ELR (cell line): ENCODE results near the gene GGT1.
A peak's percentile ranks its signal among the peaks of the same experiment; 100 is the strongest.
"Not testable (repeated sequence)": the region's sequence is repeated elsewhere in the genome, so short reads cannot be mapped to it uniquely, and the experiment has no call there.

Experiments used
- DNase-seq: peaks from one replicate; pipeline ENCODE4 v3.0.0-alpha.2; 2015; ENCODE audit warnings: low read depth

Gene GGT1

DNA sequence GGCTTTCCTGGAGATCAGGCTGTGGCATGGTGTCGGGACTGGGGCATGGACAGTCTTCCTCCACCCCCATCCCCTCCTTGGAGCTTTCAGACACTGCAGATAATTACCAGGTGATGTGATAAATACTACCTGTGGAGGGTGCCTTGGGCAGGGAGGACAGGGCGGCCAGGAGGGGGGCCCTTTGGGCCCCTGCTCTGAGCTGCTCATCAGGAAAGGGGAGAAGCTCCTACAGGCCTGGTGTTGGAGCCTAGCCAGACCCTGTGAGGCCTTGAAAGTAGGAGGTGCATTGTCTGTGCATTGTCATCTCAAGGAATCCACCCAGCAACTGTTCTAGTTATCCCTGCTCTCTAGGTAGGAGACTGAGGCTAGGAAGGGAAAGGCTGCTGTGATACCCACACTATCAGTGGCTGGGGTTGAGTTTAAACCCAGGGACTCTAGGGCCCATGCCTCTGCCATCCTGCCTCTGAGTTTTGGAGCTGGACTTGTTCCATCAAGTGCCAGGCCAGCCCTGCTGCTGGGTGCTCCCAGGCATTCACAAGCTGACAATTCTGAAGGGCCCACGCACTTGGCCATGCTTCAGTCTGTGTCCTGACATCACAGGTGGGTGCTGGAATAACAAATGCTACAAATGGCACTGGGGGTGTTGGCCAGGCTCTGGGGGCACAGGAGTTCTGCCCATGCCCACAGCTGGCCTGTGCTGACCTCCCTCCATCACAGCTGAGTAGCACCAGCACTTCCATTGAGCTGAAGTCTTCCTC is 2.9 kb upstream of the GGT1 start:
- DNase-seq, result not testable (repeated sequence)

DNA sequence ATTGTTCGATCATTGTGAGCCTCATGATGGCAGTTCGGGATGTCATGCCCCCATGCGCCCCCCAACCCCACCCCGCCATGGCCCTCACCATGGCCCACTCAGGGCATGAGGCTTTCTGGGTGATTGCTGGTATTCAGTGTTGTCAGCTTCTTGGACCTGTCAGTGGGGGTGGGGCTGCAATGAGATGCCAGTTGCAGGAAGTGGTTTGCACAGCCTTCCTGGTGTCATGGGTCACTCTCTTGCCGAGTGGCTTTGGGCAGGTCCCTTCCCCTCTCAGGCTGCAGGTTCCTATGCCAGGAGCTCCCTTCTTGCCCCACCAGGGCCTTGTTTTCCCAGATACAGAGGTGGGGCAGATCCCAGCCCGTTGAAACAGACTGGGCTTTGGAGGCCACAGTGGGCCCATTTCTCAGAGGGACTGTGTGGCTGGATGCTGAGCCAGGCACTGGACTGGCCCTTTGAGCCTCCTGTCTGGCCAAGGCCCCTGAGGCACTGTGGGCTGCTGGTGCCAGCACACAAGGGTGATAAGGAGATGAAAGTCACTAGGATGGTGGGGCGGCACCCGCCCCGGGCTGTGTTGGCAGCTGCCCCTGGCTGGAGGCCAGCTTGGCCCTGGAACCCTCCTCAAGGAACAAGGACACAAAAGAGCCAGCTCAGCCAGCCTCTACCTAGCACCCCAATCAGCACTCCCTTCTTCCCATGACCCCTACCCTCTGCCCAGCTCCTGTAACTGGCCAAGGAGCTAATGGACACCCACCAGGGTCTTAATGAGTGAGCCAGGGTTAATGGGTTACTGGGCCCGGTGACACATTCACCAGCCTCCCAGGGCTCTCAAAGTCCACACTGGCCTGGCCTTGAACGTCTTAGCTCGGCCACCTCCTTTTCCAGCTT is 1.5 kb upstream of the GGT1 start:
- no peak for DNase-seq

DNA sequence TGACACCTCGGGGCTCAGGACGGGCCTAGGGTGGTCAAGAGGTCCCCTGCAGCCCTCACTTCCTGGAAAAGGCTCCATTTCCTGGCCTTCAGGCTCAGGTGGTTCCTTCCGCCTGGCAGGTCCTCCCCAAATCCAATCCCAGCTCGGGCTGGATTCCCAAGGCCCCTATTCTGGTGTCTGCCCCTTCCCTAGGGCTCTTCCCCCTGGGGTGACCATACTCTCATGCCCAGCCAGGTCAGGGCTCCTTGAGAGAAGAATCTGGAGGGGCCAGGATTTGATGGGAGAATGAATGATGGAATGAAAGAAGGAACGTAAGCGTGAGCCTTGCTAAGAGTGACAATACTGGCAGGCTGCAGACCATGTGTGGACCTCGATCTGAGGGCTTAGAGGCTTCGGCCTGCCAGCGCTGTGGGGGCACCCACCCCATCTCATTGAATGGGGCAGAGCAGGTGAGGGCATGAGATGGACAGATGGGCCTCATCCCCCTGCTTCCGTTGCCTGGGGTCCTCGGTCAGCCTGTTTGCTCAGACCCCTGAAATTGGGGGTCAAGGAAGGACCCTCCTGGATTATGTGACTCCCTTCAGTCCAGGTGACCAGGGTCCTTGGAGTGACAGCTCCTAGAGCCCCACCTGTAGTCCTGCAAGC is 766 bp upstream of the GGT1 start:
- DNase-seq, result not testable (repeated sequence)

DNA sequence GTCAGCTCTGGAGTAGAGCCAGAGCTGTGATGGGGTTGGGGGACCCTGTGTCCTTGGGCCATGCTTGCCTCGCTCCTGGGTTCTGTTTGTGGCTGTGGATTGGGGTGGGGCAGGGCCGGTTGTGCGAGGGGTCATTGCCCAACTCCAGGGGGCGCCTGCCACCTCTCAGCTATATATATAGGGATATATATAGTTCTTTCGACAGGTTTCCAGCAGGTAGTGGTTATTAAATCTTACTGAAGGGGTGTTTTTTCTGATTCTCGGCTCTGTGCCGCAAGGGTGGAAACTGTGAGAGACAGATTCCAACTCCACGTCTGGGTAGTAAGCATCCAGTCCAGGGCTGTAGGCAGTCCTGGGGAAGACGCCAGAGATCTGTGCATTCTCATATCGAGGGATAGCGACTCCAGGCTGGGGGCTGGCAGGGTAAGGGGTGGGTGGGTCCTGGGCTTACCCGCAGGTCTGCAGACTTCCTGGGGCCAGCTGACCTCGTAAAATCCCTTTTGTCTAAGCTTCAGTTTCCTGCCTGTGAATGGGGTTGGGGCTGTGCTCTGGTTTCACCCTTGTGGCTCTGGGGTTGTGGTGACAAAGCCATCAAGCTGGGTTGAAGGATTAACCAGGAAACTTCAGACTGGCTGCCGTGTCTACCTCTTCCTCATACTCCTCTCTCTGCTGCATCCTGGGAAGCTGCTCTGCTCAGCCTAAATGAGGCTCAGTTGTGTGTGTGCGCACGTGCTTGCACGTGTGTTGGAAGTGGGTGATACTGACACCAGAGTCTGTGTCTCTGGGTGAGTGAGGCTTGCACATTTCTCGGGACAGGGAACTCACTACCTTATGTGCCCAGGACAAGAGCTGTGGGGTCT is 1.0 kb downstream of the GGT1 start:
- DNase-seq, result not testable (repeated sequence)

DNA sequence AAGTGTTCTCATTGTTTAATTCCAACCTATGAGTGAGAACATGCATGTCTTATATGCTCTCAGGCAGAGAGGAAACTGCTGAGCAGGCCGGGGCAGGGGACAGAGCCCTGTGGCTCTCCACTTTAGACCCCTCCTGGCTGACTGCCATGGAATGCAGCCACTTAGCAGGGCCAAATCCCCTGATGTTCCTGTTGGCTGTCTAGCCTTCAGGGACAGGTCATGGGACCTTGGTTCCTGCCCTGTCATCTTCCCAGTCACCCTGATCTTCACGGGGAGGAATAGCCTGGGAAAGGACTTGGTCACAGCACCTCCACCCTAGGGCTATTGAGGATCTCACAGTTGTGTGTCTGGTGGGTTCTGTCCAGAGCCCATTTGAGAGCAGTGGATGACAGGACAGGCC is 3.3 kb downstream of the GGT1 start:
- DNase-seq, result not testable (repeated sequence)

DNA sequence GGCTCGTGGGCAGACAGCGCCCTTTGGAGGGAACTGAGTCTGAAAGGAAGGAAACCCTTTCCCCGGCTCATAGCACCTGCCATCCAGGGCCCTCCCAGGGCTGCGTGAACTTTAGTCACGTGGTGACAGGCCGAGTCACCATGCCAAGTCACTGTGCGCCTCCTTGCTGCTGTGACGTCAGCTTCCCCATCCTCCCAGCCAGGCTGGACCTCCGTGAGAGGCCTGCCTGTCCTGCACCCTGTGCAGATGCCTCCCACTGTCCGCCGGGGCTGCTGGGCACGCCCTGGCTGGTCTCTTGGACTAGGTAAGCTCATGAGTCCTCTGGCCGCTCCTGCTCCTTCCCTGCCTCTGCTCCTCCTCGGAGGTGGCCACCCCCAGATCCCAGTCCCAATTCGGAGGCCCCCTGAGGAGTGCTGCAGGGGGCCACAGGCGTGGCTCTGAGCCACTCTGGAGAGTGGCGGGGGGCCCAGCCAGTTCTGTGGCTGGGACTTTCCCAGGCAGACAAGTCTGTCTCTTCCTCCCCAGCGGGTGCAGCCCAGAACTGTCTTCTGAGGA is 4.5 kb downstream of the GGT1 start:
- peak; percentile 64 for DNase-seq

DNA sequence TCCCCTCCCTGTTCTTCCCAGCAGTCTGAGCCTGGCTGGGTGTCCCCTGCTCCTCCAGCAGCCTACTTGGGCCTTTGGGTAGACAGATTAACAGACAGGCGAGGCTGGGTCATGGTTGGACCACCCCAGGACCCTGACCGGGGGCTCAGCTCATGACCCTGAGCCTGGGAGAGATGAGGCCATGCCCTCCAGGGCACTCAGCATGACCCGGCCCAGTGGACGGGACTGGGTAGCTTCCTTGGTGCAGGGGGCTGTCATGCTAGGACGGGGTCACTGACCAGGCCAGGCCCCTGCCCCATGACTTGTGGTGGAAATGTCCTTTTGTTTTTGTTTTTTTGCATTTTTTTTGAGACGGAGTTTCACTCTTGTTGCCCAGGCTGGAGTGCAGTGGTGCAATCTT is 5.3 kb downstream of the GGT1 start:
- not testable (repeated sequence) for DNase-seq

DNA sequence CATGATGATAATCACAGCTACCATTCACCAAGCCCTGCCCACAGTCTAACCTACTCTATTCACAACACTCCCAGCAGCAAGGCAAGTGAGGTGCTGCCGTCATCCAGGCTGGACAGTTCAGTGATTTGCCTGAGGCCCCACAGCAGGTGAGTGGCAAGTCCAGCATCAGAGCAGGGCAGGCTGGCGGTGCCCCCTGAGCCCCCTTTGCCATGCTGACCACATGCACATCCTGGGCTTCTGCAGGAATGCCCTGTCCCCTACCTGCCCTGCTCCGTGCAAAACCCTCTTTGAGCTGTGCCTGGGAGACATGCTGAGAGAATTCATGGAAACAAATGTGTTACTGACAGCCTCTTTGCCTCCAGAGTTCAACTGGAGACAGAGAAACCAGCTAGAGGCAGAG is 6.9 kb downstream of the GGT1 start:
- not testable (repeated sequence) for DNase-seq

DNA sequence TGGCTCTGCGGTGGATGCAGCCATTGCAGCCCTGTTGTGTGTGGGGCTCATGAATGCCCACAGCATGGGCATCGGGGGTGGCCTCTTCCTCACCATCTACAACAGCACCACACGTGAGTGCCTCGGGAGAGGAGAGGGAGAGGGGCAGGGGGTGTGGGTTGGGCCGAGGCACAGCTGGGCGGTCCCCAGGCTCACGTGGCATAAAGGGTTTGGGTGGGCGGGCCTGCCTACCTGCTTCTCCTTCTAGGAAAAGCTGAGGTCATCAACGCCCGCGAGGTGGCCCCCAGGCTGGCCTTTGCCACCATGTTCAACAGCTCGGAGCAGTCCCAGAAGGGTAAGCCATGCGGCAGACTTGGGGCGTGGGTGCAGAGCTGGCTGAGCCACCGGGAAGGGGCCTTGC is 11.8 kb downstream of the GGT1 start:
- not testable (repeated sequence) for DNase-seq

DNA sequence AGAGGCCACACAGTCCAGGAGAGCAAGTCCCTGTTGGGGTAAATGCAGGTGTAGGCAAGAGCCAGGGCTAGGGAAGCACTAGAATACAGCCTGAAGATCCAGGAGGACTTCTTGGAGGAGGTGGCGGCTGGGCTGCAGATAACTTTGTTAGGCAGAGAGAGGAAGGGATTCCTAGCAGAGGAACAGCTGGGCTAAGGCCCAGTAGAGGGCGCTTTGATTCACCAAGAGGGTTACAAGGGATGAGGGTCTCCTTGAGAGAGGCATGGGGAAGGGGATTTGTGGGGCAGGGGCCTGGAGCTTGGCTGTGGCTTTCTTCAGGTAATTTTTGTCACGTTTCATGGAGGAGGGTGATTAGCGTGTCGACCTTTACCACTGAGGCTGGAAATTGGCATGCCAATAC is 18.3 kb downstream of the GGT1 start:
- not testable (repeated sequence) for DNase-seq

DNA sequence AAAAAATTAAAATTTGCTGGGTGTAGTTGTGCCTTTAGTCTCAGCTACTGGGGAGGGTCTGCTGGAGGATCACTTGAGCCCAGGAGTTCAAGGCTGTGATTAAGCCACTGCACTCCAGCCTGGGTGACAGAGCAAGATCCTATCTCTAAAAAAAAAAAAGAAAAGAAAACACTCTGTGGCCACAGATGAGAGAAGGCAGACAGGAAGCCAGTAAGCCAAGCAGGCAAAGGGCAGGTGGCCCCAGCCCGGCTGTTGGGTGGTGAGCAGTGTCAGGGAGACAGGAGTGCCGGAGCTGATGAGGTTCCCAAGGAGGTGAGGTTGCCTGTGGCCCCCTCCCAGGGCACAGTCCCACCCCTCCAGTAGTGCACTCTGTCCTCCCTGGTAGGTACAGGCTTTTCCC is 19.6 kb downstream of the GGT1 start:
- not testable (repeated sequence) for DNase-seq

DNA sequence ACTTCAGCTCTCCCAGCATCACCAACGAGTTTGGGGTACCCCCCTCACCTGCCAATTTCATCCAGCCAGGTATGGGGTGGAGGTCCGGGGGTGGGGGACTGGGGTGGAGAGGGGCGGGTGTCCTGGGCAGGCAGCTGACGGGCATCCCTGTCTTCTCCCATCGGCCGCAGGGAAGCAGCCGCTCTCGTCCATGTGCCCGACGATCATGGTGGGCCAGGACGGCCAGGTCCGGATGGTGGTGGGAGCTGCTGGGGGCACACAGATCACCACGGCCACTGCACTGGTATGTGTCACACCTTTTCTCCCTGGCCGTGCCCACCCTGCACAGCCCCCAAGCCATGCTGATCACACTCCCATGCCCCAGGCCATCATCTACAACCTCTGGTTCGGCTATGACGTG is 24.9 kb downstream of the GGT1 start:
- DNase-seq, result not testable (repeated sequence)

DNA sequence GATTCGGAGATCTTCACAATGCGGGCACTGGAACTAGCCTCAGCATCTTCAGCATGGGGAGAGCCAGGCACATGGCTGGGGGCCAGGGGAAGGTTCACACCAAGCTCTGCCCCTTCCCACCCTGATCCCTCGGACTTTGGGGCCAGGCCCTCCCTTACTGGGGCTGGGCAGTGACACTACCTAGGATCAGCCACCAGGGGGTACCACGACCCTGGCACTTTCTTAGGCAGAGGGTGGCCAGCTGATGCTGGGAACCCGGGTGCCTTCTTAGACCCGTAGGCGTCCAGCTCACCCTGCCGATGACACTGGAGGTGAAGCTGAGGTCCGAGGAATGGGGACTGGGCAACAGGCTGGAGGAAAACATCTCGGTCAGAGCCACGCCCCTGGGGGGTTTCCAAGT is 26.1 kb downstream of the GGT1 start:
- peak; percentile 58 for DNase-seq

DNA sequence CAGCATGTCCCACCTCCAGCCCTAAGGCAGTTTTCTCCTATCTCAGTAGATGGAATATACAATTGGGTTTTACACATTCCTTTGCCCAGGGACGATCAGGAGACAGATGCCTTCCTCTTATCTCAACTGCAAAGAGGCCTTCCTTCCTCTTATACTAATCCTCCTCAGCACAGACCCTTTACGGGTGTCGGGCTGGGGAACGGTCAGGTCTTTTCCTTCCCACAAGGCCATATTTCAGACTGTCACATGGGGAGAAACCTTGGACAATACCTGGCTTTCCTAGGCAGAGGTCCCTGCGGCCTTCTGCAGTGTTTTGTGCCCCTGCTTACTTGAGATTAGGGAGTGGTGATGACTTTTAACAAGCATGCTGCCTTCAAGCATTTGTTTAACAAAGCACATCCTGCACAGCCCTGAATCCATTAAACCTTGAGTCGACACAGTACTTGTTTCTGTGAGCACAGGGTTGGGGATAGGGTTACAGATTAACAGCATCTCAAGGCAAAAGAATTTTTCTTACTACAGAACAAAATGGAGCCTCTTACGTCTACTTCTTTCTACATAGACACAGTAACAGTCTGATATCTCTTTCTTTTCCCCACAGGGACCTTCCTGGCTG is 27.9 kb downstream of the GGT1 start:
- not testable (repeated sequence) for DNase-seq

DNA sequence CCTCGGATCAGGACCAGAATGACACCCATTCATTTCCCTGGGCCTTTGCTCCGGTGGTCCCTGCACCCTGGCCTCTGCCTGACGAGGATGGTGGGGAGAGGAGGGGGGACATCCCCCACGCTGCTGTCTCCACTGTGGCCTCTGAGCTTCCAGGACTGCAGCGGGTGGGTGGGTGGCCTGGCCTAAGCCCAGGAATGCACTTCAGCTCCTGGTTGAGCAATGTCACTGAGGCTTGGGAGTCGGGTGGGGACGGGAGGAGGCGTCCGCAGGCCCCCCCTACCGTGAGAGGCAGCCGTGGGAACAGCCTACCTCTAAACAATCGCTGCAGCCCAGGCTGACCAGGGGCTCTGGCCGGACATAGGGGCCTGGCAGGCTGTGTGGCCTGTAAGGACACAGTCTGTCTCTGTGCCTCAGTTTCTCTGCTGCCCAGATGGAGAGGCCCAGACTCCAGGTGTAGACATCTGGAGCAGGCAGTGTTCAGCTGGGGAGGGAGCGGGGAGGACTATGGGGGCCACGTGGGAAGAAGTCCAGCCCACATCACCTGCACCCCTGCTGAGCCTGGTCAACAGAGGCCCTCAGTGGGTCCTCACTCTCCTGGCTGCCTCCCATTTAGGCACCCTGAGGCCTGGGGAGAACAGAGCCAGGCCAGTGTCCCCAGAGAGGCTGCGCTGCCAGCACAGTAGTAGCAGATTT is 28.6 kb downstream of the GGT1 start:
- not testable (repeated sequence) for DNase-seq

DNA sequence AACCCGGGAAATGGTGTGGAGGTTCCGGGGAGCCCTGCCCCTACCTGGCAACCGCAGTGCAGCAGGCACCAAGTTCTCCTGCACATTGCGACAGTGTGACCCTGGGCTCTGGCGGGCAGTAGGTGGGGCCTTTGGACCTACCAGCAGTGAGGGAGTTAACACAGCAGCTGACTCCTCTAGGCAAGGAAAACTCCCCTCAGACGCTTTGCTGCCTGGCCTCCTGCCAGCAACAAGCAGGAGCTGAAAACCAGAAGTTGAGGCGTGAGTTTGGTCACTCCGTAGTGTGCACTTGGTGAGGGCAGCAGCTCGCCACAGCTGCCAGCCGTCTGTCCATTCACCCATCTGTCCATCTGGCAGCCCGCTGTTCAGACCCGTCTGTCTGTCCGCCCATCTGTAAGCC is 29.6 kb downstream of the GGT1 start:
- not testable (repeated sequence) for DNase-seq

DNA sequence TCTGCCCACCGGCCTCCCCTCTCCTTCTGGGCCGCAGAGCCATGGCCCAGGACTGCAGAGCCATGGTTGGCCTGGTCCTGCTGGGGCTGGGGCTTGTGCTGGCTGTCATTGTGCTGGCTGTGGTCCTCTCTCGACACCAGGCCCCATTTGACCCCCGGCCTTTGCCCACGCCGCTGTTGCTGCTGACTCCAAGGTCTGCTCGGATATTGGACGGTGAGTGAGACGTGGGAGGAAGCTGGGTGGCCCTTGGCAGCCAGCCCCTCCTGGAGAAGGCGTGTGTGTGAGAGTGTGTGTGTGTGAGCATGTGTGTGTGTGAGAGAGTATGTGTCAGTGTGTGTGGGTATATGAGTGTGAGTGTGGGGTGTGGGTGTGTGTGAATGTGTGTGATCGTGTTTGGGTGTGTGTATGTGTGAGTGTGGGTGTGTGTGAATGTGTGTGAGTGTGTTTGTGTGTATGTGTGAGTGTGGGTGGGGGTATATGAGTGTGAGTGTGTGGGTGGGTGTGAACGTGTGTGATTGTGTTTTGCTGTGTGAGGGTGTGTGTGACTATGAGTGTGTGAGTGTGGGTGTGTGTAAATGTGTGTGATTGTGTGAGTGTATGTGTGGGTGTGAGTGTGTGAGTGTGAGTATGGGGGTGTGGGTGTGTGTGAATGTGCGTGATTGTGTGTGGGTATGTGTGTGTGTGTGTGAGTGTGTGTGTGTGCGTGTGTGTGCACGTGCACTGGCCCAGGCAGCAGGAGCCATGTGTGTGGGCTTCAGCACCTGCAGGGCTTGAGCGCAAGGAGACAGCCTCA is 30.4 kb downstream of the GGT1 start:
- DNase-seq, result not testable (repeated sequence)

DNA sequence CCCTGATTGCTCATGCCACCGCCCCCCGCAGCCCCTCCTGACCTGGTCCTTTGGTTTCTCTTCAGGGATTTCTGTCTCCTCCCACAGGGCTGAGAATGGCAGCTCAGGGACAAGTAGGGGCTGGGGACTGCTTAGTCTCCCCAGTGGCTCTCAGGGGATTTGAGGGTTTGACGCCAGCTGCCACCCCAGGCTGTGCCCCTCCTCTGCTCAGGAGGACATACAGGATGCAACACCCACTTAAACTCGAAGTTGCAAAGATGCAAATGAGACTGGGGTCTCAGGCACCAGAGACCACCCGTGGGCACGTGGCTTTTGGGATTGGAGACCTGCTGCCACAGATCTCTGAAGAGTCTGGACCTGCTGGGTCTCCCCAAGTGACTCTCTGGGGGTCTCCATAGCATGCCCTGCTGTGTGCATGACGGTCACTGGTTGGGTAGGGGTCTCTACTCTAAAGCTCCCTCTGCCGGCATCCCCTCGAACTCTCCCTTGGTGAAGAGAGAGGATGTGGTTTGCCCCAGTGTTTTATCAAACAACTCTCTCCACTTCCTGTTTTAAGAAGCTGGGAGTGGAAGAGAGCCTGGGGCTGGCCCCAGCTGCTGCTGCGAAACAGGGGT is 31.9 kb downstream of the GGT1 start:
- not testable (repeated sequence) for DNase-seq

DNA sequence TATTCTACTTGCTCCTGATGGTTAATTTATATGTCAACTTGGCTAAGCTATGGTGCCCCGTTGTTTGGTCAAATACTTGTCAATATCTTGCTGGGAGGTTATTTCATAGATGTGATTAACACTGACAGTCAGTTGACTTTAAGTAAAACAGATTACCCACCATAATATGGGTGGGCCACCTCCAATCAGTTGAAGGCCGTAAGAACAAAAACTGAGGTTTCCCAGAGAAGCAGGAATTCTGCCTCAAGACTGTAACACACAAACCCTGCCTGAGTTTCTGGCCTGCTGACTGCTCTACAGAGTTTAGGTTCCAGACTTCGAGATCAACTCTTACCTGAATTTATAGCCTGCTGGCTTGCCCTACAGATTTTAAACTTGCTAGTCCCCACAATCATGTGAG is 33.5 kb downstream of the GGT1 start:
- not testable (repeated sequence) for DNase-seq
